Urinary bladder (tissue), 4 donors: ENCODE data around the gene CHD6. TPM values are rescaled to one million over a fixed set of nuclear protein-coding genes. Genes with fewer than 3 reads are reported as not detected.

Experiments
- DNase-seq: peaks from one replicate; pipeline ENCODE4 v3.0.0-alpha.2; 2015; ENCODE audit errors: extremely low spot score
- H3K27ac ChIP-seq: one replicate; pipeline ENCODE4 v1.5.1; 2013; ENCODE audit warnings: low read depth, mild to moderate bottlenecking, moderate library complexity
- H3K36me3 ChIP-seq: one replicate; pipeline ENCODE4 v1.6.1; 2013; ENCODE audit warnings: mild to moderate bottlenecking, moderate library complexity; ENCODE audit not compliant: insufficient read depth
- H3K4me1 ChIP-seq: one replicate; pipeline ENCODE4 v1.6.1; 2013; ENCODE audit warnings: mild to moderate bottlenecking, moderate library complexity; ENCODE audit not compliant: insufficient read depth
- H3K4me3 ChIP-seq: one replicate; pipeline ENCODE4 v1.5.1; 2013; ENCODE audit warnings: low read depth, low read length
- WGBS: extraction: QIAGEN DNeasy Blood & Tissue Kit; methylation state at CpG from one replicate; pipeline ENCODE4 v1.1.7; 2013; 5-methylcytosine and 5-hydroxymethylcytosine counted together
- polyA plus RNA-seq: library from polyadenylated mRNA; stranded (reverse); fragments of 200-250 nt; gene quantifications from one replicate; pipeline ENCODE4 v1.2.3, GENCODE V29; 2013
- total RNA-seq: library from RNA; depleted of rRNA; stranded (reverse); fragments of >200 nt; gene quantifications from one replicate; pipeline ENCODE4 v1.2.3, GENCODE V29; 2014
- donor health status: healthy with polysubstance abuse.
- donor health status: healthy.

CHD6 gene
- total and polyA plus RNA-seq, 2 donors: 11.6 to 61.5 TPM

- peaks cover 2% of the 10 kb centered on the region for H3K36me3 ChIP-seq
- no peak overlapping the region for H3K4me3 ChIP-seq
- H3K27ac ChIP-seq: no peak overlapping the region
- no peak for DNase-seq
- H3K4me1 ChIP-seq: no peaks in the 10 kb centered on the region
- WGBS: 41% methylated on average over 9 of the region's 9 CpGs
These were observed 108.6 kb downstream of the CHD6 start for GRCh38 chr20:41509316-41510200.

- DNase-seq: no peak
- Histone ChIP-seq H3K4me1 (no peaks in the 10 kb centered on the region), H3K4me3 (no peak overlapping the region), H3K36me3 (peaks cover 2% of the 10 kb centered on the region), H3K27ac (no peak overlapping the region)
- 40% methylated on average over 6 of the region's 6 CpGs for WGBS
These were observed 109.8 kb downstream of the CHD6 start for GRCh38 chr20:41508335-41508734.

GRCh38 chr20:41507851-41508250, 110.3 kb downstream of the CHD6 start:
- Histone ChIP-seq H3K27ac (no peak overlapping the region), H3K4me3 (no peak overlapping the region), H3K4me1 (no peaks in the 10 kb centered on the region), H3K36me3 (no peaks in the 10 kb centered on the region)
- DNase-seq: no peak

- H3K4me1 ChIP-seq: no peaks in the 10 kb centered on the region
- 50% methylated on average over 5 of the region's 5 CpGs for WGBS
- DNase-seq: no peak
- H3K36me3 ChIP-seq: no peaks in the 10 kb centered on the region
- H3K4me3 ChIP-seq: no peak overlapping the region
- H3K27ac ChIP-seq: peak overlapping the region; percentile 6
These were observed 110.7 kb downstream of the CHD6 start for GRCh38 chr20:41507436-41507835.

- H3K4me3 ChIP-seq: no peak overlapping the region
- no peak for DNase-seq
- H3K36me3 ChIP-seq: no peaks in the 10 kb centered on the region
- no peak overlapping the region for H3K27ac ChIP-seq
- H3K4me1 ChIP-seq: no peaks in the 10 kb centered on the region
- 82% methylated on average over 4 of the region's 4 CpGs for WGBS
These were observed 111.8 kb downstream of the CHD6 start for GRCh38 chr20:41506192-41506915.

DNA sequence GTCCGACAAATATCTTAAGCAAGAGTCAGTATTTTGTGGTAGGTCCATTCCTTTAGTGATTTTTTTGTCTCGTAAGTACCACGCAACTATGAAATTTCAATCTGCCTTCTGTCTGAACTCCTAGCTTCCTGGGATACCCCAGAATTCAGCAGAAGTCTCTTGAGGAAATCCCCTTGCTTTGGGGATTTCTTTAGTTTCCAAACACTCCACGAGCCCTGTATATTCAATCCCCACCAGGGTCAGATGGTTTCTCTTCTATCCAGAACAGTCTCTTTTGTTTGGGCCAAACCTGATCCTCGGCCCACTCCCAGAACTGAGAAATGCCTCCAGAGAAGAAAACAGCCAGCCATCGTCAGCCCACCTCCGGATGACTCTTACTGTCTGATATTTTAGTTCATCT, 113.0 kb downstream of the CHD6 start:
- no peak for DNase-seq
- 94% methylated on average over 7 of the region's 7 CpGs for WGBS
- no peaks in the 10 kb centered on the region for H3K36me3 ChIP-seq
- H3K27ac ChIP-seq: no peak overlapping the region
- H3K4me1 ChIP-seq: no peaks in the 10 kb centered on the region
- no peak overlapping the region for H3K4me3 ChIP-seq

DNA sequence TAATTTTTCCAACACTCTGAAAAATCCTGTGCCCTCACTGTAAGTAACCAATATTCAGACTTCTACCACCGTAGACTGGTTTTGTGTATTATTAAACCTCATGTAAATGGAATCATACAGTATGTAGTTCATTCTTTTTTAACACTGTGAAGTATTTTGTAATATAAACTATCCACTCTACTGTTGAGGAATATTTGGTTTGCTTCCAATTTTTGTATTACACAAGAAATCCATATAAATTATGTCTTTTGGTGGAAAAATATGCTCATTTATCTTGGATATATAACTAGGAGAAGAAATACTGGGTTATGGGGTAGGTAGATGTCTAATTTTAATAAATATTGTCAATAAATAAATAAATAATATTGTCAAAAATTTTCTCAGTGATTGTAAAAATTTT, 116.8 kb downstream of the CHD6 start:
- Histone ChIP-seq H3K4me1 (no peaks in the 10 kb centered on the region), H3K36me3 (no peaks in the 10 kb centered on the region), H3K27ac (no peak overlapping the region), H3K4me3 (no peak overlapping the region)
- no peak for DNase-seq
- WGBS: 24% methylated on average over 1 of the region's 1 CpG

- no peaks in the 10 kb centered on the region for H3K36me3 ChIP-seq
- no peak for DNase-seq
- H3K27ac ChIP-seq: no peak overlapping the region
- no peak overlapping the region for H3K4me3 ChIP-seq
- no peaks in the 10 kb centered on the region for H3K4me1 ChIP-seq
- WGBS: 62% methylated on average over 4 of the region's 4 CpGs
These were observed 118.0 kb downstream of the CHD6 start for GRCh38 chr20:41499961-41500725.

DNA sequence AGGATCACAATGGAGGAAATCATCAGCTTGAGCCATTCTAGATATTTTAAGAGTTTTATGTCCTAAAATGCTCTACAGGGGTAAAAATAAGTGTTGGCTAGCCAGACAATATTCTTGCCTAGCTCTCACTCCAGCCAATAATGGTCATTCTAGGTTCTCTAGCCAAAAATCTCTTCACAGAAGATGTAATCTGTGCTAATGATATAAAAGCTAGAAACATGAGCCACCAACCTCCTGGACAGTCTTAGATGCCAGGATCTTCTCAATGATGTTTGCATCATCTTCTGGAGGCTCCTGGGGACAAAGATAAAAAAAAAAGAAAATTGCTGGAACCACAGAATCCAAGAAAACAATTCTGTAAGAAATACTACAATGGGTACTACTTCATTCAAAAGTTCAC, 119.1 kb downstream of the CHD6 start:
- no peak for DNase-seq
- Histone ChIP-seq H3K4me3 (no peak overlapping the region), H3K4me1 (no peaks in the 10 kb centered on the region), H3K27ac (no peak overlapping the region), H3K36me3 (no peaks in the 10 kb centered on the region)

GRCh38 chr20:41497186-41497895, 120.8 kb downstream of the CHD6 start:
- no peaks in the 10 kb centered on the region for H3K4me1 ChIP-seq
- DNase-seq: no peak
- WGBS: 64% methylated on average over 9 of the region's 9 CpGs
- no peaks in the 10 kb centered on the region for H3K36me3 ChIP-seq
- H3K27ac ChIP-seq: peak overlapping the region; percentile 62
- H3K4me3 ChIP-seq: no peak overlapping the region

DNA sequence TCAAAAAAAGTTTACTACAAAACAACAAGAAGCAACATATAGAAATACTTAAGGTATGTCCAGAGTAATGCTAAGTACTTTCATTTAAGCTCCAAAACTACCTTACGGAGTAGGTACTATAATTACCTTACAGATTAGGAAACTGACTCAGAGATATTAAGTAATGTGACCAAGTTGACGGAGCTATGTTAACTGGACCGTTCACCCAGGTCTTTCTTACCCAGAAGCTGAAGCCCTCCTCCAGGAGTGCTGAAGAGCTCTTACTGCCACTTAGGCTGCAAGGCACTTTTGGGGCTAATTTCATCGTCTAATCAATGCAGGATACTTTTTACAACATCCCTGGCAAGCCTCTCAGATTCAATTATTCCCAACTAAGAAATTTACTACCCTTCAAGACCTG, 123.7 kb downstream of the CHD6 start:
- H3K36me3 ChIP-seq: no peaks in the 10 kb centered on the region
- no peaks in the 10 kb centered on the region for H3K4me1 ChIP-seq
- 82% methylated on average over 4 of the region's 4 CpGs for WGBS
- no peak overlapping the region for H3K27ac ChIP-seq
- H3K4me3 ChIP-seq: no peak overlapping the region
- DNase-seq: no peak

DNA sequence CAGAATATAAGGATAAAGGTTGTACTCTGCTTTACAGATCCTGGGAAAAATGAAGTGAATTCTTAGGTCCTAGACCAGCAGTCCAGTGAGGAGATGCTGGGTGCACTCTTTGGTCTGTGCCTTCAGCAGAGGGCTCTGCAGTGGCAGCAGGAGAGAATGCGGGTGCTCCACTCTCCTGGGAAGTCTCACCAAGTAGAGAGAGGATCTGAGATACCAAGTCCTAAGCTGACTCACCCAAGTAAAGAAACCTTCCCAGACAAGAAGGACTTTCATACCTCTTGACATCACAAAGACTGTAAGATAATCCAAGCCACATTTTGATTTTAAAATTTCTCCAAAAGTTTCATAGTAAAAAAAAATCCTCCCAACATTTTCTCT, 134.6 kb downstream of the CHD6 start:
- peaks cover 10% of the 10 kb centered on the region for H3K36me3 ChIP-seq
- WGBS: 98% methylated on average over 1 of the region's 1 CpG
- DNase-seq: no peak
- H3K4me3 ChIP-seq: no peak overlapping the region
- no peak overlapping the region for H3K27ac ChIP-seq
- no peaks in the 10 kb centered on the region for H3K4me1 ChIP-seq
